ENCODE data around the gene DPEP2NB. TPM values are rescaled to one million over a fixed set of nuclear protein-coding genes. Genes with fewer than 3 reads are reported as not detected.
"Not testable (repeated sequence)": the region's sequence is repeated elsewhere in the genome, so short reads cannot be mapped to it uniquely, and the experiment has no call there.

DPEP2NB gene
- total and polyA plus RNA-seq, 9 donors = not detected

DNA sequence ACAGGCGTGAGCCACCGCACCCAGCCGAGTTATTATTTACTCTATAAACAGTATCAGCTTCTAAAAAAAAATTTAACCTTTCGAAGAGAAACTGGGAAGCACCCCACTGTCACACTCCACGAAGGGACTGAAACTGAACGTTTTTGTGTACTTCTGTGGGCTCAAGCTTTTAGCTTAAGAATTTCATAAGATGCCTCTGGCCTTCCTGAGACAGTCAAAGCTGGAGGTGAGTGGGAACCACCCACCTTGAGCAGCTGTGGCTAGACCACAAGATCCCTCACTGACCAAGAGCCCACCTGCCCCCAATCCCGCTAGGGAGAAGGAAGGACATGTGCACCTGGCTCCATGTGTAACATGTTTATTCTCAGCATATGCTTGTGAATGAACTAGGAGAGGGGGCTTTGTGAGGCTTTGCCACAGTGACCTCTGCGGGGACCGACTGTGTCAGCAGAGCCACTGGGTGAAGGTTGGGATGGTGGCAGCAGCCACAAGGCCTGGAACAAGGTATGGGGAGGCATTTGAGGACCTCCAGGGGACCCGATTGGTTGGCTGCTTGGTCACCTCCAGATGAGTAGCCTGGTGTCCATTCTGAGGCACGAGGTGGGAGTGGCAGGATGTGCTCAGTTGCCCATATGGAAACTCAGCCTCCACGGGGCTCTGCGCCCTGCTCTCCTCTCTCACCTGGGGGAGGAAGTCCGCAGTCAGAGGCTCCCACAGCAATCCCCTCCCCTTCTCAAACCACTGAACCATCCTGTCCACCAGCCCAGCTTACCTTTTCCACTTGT, 40.2 kb downstream of the DPEP2NB start:
- no peak for DNase-seq
- no peaks in the 10 kb centered on the region for H3K36me3 ChIP-seq
- no peaks in the 10 kb centered on the region for H3K27me3 ChIP-seq
- TF ChIP-seq EP300 (IDR thresholded peaks at IDR 0.05) (no peak), POLR2A (IDR thresholded peaks at IDR 0.05) (no peak)
- TF ChIP-seq, protein P1, sequence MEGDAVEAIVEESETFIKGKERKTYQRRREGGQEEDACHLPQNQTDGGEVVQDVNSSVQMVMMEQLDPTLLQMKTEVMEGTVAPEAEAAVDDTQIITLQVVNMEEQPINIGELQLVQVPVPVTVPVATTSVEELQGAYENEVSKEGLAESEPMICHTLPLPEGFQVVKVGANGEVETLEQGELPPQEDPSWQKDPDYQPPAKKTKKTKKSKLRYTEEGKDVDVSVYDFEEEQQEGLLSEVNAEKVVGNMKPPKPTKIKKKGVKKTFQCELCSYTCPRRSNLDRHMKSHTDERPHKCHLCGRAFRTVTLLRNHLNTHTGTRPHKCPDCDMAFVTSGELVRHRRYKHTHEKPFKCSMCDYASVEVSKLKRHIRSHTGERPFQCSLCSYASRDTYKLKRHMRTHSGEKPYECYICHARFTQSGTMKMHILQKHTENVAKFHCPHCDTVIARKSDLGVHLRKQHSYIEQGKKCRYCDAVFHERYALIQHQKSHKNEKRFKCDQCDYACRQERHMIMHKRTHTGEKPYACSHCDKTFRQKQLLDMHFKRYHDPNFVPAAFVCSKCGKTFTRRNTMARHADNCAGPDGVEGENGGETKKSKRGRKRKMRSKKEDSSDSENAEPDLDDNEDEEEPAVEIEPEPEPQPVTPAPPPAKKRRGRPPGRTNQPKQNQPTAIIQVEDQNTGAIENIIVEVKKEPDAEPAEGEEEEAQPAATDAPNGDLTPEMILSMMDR (IDR thresholded peaks at IDR 0.05) = no peak
- no peaks in the 10 kb centered on the region for H3K9me3 ChIP-seq
- no peak overlapping the region for H3K27ac ChIP-seq
- 61 to 76% (median 64%) methylated on average over 14 of the region's 14 CpGs for WGBS, 3 donors
- no peaks in the 10 kb centered on the region for H3K4me1 ChIP-seq (ENCODE audit: insufficient read depth)
- no peak overlapping the region for H3K4me3 ChIP-seq
- intact Hi-C loops (cut with DNase I) = no loop called here

DNA sequence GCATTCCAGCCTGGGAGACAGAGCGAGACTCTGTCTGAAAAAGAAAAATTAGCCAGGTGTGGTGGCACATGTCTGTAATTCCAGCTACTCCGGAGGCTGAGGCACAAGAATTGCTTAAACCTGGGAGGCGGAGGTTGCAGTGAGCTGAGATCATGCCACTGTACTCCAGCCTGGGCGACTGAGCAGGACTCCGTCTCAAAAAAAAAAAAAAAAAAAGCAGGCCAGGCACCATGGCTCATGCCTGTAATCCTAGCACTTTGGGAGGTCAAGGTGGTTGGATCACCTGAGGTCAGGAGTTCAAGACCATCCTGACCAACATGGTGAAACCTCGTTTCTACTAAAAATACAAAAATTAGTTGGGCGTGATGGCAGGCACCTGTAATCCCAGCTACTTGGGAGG, 43.4 kb downstream of the DPEP2NB start:
- intact Hi-C loops (cut with DNase I); H3K36me3 ChIP-seq; H3K27ac ChIP-seq; H3K4me1 ChIP-seq (ENCODE audit: insufficient read depth); H3K4me3 ChIP-seq; DNase-seq; H3K9me3 ChIP-seq; H3K27me3 ChIP-seq: not testable (repeated sequence)
- WGBS, 3 donors = 82 to 85% (median 85%) methylated on average over 7 of the region's 7 CpGs

DNA sequence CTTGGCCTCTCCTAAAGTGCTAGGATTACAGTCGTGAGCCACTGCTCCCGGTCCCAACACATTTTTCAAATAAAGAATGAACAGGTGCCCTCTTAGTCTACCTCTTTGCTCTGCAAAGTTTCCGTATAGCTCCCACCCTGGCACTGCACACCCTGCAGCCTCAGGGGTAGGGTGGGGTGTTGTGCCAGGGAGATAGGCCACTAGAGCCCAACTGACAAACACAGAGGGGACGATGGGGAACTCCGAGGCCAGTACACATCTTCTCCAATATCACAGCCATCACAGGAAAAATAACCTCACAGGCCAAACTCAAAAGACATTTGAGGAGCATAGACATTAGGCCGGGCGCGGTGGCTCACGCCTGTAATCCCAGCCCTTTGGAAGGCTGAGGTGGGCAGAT, 44.6 kb downstream of the DPEP2NB start:
- intact Hi-C loops (cut with DNase I) = no loop called here
- Histone ChIP-seq H3K27ac (no peak overlapping the region), H3K36me3 (no peaks in the 10 kb centered on the region), H3K9me3 (no peaks in the 10 kb centered on the region), H3K4me1 (ENCODE audit: insufficient read depth) (peaks cover 11% of the 10 kb centered on the region), H3K4me3 (no peak overlapping the region), H3K27me3 (no peaks in the 10 kb centered on the region)
- TF ChIP-seq, protein P1 (IDR thresholded peaks at IDR 0.05) = no peak
- TF ChIP-seq POLR2A (IDR thresholded peaks at IDR 0.05) (no peak), EP300 (IDR thresholded peaks at IDR 0.05) (no peak)
- DNase-seq = no peak
- WGBS, 3 donors = 93 to 96% (median 95%) methylated on average over 9 of the region's 9 CpGs

DNA sequence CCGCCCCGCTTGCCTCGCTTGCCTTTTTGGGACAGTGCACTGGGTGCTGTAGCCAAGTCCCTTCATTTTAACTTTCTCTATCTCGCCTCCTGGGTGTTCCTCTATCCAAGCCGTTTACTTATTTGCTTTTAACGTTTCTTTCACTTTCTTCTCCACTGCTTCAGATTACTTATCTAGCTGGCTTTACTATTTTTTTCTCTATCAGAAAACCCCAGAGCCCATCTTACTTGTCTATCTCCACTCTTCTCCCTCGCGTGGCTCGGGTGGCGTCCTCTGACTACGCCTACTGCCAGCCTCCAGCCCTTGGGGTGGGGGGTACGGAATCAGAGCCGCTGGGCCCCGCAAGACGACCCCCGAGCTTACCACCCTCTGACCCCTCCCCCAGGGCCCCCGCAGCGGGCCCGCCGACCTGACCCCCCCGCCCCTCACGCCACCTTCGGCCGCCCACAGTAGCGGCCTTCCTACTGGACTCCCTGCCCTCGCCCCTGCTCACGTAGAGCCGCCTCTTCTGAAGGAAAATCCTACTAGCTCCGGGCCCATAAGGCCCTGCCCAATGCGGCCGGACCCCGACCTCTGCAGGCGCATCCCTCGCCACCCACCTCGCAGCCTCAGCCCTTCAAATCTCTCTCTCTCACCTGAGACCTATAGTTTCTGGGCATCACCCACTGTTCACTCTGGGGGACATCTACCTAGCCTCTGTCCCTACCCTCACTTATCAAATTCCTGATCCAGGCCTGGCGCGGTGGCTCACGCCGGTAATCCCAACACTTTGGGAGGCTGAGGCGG, 46.3 kb downstream of the DPEP2NB start:
- WGBS, 3 donors = 29 to 35% (median 32%) methylated on average over 40 of the region's 40 CpGs
- TF ChIP-seq, protein P1 (IDR thresholded peaks at IDR 0.05) = no peak
- TF ChIP-seq POLR2A (IDR thresholded peaks at IDR 0.05) = no peak
- TF ChIP-seq EP300 (IDR thresholded peaks at IDR 0.05) = no peak
- intact Hi-C loops (cut with DNase I) = no loop called here
- H3K9me3 ChIP-seq = no peaks in the 10 kb centered on the region
- DNase-seq = peak in 2 of 5 donors; percentile 54 to 58
- H3K27me3 ChIP-seq = no peaks in the 10 kb centered on the region
- H3K4me3 ChIP-seq = peak overlapping the region; percentile 68
- H3K27ac ChIP-seq = peak overlapping the region; percentile 16 to 86
- H3K4me1 ChIP-seq (ENCODE audit: insufficient read depth) = peaks cover 11% of the 10 kb centered on the region
- H3K36me3 ChIP-seq = no peaks in the 10 kb centered on the region

All from ovary (tissue), 9 donors.